GM18505 (cell line): ENCODE data around the gene CNPY2.
"Not testable (repeated sequence)": the region's sequence is repeated elsewhere in the genome, so short reads cannot be mapped to it uniquely, and the experiment has no call there.

Source experiments
- ATAC-seq: cut with Tn5 transposase; IDR thresholded peaks from one replicate; pipeline ENCODE4 v1.9.1; 2021; ENCODE audit not compliant: unreplicated experiment
- POLR2A ChIP-seq: IDR thresholded peaks from 4 replicates; pipeline ENCODE4 v1.6.1; 2011; ENCODE audit warnings: borderline replicate concordance; ENCODE audit not compliant: insufficient read depth, insufficient read length; ENCODE audit errors: extremely low read depth

CNPY2 gene

GRCh38 chr12:56297400-56297799 lies 18.4 kb downstream of the CNPY2 start:
- no peak for TF ChIP-seq POLR2A

GRCh38 chr12:56296295-56296694 lies 19.5 kb downstream of the CNPY2 start:
- ATAC-seq, result no peak
- no peak for TF ChIP-seq POLR2A

More at GRCh38 chr12:56297400-56297799, 18.4 kb downstream of the CNPY2 start:
- no peak for ATAC-seq

DNA sequence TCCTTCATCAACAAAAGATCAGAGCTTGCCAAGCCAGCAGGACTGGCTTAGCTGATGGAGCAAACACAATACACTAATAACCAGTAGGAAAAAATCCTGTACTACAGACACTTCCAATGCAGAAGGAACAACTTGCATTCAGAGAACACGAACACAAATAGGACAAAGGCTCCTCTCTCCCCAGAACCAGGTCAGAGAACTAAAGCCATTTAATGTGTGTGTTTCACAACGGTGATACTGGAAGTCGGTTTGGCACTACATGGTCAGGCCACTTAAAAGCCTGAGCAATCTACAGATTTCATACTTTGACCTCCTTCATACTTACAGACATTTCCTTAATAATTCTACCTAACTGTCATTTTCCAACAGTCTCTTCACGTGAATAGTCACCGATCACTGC lies 22.0 kb downstream of the CNPY2 start:
- no peak for TF ChIP-seq POLR2A
- ATAC-seq, result no peak

GRCh38 chr12:56288705-56289387 lies 26.9 kb downstream of the CNPY2 start:
- ATAC-seq, result no peak
- TF ChIP-seq POLR2A, result no peak

- TF ChIP-seq POLR2A, result no peak
- ATAC-seq, result no peak
These were observed 29.6 kb downstream of the CNPY2 start for GRCh38 chr12:56286044-56286830.

GRCh38 chr12:56284263-56284662 lies 31.5 kb downstream of the CNPY2 start:
- ATAC-seq, result not testable (repeated sequence)

DNA sequence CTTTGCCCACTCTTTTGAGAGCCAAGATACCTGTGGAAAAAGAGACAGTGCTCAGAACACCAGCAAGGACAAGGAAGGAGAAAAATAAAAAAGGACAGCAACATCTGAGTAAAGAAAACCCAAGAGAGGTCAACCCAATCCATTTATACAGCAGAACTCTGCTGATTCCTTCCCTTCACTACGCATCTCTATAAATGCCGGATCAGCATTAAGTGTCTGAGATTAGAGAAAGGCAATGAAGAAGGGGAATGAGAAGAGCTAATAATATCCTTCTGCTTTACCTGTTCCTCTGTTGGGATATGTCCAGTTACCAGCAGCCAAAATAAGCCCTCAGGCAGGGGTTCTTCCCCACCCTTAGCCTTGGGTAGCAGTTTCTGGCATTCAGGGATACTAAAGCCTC lies 33.2 kb downstream of the CNPY2 start:
- no peak for TF ChIP-seq POLR2A
- ATAC-seq, result no peak

GRCh38 chr12:56282030-56282429 lies 33.8 kb downstream of the CNPY2 start:
- TF ChIP-seq POLR2A, result no peak
- no peak for ATAC-seq

- no peak for ATAC-seq
- TF ChIP-seq POLR2A, result no peak
These were observed 34.9 kb downstream of the CNPY2 start for GRCh38 chr12:56280849-56281248.

- ATAC-seq, result no peak
- no peak for TF ChIP-seq POLR2A
These were observed 36.9 kb downstream of the CNPY2 start for GRCh38 chr12:56278905-56279304.

DNA sequence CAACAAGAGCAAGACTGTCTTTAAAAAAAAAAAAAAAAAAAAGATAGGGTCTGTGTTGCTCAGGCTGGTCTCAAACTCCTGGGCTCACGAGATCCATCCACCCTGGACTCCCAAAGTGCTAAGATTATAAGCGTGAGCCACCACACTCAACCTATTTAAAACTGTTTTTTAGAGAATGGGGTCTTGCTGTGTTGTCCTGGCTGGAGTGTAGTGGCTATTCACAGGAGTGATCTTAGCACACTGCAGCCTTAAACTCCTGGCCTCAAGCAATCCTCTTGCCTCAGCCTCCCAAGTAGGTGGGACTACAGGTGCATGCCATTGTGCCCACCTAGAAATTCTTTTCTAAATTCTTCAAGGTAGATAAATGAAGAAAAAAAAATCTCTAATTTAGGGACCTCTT lies 41.5 kb downstream of the CNPY2 start:
- no peak for TF ChIP-seq POLR2A
- ATAC-seq, result no peak

DNA sequence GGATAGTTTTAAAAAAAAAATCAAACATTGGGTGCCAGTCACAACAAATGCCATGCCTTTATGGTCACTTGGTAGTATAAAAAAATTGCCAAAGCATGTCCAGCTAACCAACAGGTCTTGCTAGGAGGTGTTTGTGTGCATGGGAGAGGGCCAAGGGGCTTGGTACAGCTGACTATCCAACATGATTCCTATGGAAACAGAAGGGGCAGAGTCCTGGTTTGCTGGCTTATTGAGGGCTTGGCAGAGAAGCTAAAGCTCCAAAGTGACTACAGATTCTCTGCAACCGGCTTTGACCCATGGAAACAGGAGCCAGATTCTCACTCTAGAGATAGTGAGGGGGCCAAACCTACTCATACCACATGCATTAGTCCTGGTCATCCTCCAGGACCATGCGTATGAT lies 43.3 kb downstream of the CNPY2 start:
- ATAC-seq, result not testable (repeated sequence)

GRCh38 chr12:56271031-56271430 lies 44.8 kb downstream of the CNPY2 start:
- no peak for ATAC-seq
- no peak for TF ChIP-seq POLR2A

DNA sequence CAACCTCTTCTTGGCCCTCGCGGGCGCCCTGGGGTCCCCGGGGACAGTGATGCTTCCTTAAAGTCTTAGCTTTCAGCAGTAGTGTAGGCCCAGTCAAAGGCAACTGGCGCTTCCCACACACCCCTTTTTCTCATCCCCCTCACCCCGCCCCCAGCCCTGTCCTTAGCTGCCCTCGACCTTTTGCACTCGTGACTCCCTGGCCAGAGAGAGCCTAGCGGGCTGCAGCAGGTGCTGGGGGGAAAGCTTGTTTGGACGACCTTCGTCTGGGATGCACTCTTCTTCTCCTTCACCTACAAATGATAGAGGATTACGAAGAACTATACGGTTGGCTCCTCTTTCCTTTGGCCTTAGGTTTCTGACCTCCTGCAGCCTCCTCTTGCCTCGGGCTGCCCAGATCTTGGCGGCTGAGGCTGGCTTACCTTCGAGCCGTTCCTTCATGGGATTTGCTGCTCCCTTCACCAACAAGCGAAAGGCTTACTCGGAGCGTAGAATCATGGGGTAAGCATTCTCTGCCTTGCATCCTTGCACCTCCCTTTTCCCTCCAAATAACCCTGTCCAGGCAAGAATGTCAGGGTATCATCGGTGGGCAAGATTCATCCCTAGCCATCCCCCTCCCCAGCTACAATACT lies 48.2 kb downstream of the CNPY2 start:
- ATAC-seq, result peak; percentile 15
- no peak for TF ChIP-seq POLR2A
